ENCODE data around the gene GLYATL3.

GLYATL3 gene

GRCh38 chr6:49513153-49513989 lies 13.6 kb downstream of the GLYATL3 start:
- TF ChIP-seq, protein P1, sequence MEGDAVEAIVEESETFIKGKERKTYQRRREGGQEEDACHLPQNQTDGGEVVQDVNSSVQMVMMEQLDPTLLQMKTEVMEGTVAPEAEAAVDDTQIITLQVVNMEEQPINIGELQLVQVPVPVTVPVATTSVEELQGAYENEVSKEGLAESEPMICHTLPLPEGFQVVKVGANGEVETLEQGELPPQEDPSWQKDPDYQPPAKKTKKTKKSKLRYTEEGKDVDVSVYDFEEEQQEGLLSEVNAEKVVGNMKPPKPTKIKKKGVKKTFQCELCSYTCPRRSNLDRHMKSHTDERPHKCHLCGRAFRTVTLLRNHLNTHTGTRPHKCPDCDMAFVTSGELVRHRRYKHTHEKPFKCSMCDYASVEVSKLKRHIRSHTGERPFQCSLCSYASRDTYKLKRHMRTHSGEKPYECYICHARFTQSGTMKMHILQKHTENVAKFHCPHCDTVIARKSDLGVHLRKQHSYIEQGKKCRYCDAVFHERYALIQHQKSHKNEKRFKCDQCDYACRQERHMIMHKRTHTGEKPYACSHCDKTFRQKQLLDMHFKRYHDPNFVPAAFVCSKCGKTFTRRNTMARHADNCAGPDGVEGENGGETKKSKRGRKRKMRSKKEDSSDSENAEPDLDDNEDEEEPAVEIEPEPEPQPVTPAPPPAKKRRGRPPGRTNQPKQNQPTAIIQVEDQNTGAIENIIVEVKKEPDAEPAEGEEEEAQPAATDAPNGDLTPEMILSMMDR (IDR thresholded peaks at IDR 0.05; ENCODE audit: low read depth, low read length): no peak
- H3K4me1 ChIP-seq: no peaks in the 10 kb centered on the region

DNA sequence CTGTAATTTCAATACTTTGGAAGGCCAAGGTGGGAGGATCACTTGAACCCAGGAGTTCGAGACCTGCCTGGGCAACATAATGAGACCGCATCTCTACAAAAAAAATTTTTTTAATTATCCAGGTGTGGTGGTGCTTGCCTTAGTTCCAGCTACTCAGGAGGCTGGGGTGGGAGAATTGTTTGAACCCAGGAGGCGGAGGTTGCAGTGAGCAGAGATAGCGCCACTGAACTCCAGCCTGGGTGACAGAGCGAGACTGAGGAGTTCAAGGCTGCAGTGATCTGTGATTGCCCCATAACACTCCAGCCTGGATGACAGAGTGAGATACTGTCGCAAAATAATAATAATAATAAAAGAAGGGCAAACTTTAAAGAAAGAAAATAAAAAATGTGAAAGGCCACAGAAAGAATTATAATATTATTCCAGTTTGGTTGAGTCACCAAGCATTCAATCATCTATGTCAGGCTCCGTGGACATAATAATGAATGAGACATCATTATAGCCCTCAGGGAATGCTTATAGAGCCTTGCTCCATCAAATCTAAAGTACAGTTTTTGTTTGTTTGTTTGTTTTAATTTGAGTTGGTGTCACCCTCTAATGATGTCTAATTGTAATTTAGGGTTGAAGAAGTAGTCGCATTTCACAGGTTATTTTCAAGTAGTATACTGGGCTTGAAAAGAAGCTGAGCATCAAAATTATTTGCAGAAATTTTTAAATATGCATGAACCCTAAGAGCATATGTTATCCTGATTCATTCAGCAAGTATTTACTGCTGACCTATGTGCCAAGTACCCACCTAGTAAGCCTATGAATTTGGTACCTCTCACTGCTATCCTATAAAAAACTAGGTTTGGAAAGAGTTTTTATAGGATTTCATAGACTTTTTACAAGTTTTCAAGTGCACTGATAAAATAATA lies 15.1 kb downstream of the GLYATL3 start:
- TF ChIP-seq, protein P1 (IDR thresholded peaks at IDR 0.05; ENCODE audit: low read depth, low read length): no peak
- Histone ChIP-seq H3K4me1 (no peaks in the 10 kb centered on the region), H3K4me3 (ENCODE audit: low read depth, low read length) (no peak overlapping the region), H3K27me3 (peaks cover 18% of the 10 kb centered on the region), H3K36me3 (no peaks in the 10 kb centered on the region), H3K9me3 (no peaks in the 10 kb centered on the region)
- no peak for DNase-seq

More at GRCh38 chr6:49513153-49513989, 13.6 kb downstream of the GLYATL3 start:
- H3K36me3 ChIP-seq: no peaks in the 10 kb centered on the region
- no peaks in the 10 kb centered on the region for H3K9me3 ChIP-seq
- H3K4me3 ChIP-seq (ENCODE audit: low read depth, low read length): no peak overlapping the region
- H3K27me3 ChIP-seq: peaks cover 18% of the 10 kb centered on the region
- no peak for DNase-seq

- Histone ChIP-seq H3K27me3 (peaks cover 18% of the 10 kb centered on the region), H3K4me1 (no peaks in the 10 kb centered on the region), H3K9me3 (no peaks in the 10 kb centered on the region), H3K4me3 (ENCODE audit: low read depth, low read length) (no peak overlapping the region), H3K36me3 (no peaks in the 10 kb centered on the region)
- TF ChIP-seq, protein P1 (IDR thresholded peaks at IDR 0.05; ENCODE audit: low read depth, low read length): no peak
- DNase-seq: no peak
These were observed 15.9 kb downstream of the GLYATL3 start for GRCh38 chr6:49515485-49516146.

- H3K27me3 ChIP-seq: peaks cover 18% of the 10 kb centered on the region
- no peak overlapping the region for H3K4me3 ChIP-seq (ENCODE audit: low read depth, low read length)
- no peaks in the 10 kb centered on the region for H3K36me3 ChIP-seq
- no peak for DNase-seq
- H3K4me1 ChIP-seq: no peaks in the 10 kb centered on the region
- H3K9me3 ChIP-seq: no peaks in the 10 kb centered on the region
- TF ChIP-seq, protein P1 (IDR thresholded peaks at IDR 0.05; ENCODE audit: low read depth, low read length): no peak
These were observed 16.4 kb downstream of the GLYATL3 start for GRCh38 chr6:49516147-49516505.

DNA sequence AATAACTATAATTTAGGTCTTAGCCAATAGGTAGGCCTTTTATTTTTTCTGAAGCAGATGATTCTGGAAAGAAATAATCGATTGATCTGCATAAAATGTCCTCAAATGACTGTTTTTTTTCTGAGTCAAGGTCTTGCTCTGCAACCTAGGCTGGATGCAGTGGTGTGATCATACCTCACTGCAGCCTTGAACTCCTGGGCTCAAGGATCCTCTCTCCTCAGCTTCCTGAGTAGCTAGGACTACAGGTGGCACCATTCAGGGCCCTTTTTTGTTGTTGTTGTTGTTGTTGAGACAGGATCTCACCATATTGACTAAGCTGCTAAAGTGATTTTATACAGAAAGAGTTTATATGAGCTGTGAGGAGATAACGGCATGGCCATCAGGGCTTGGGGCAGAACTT lies 18.2 kb downstream of the GLYATL3 start:
- Histone ChIP-seq H3K9me3 (no peaks in the 10 kb centered on the region), H3K4me1 (no peaks in the 10 kb centered on the region), H3K4me3 (ENCODE audit: low read depth, low read length) (no peak overlapping the region), H3K36me3 (no peaks in the 10 kb centered on the region), H3K27me3 (peaks cover 19% of the 10 kb centered on the region)
- DNase-seq: no peak
- TF ChIP-seq, protein P1 (IDR thresholded peaks at IDR 0.05; ENCODE audit: low read depth, low read length): no peak
